K562 (cell line): Measurements from ENCODE around the gene PTCH2. TPM values are rescaled to one million over a fixed set of nuclear protein-coding genes. Genes with fewer than 3 reads are reported as not detected.

Experiments
- AFF4 ChIP-seq: sonication (generic); formaldehyde crosslinking; IDR thresholded peaks from 2 replicates; pipeline ENCODE4 v1.8.0; 2023; ENCODE audit warnings: mild to moderate bottlenecking, missing genetic modification reagents
- C11orf30 ChIP-seq: fragments of 450-650 bp; IDR thresholded peaks from 2 replicates; pipeline ENCODE4 v1.6.1; 2016; ENCODE audit warnings: low read depth, mild to moderate bottlenecking
- ELF2 ChIP-seq: fragments of 250-450 bp; sonication (Bioruptor Pico); IDR thresholded peaks from 2 replicates; pipeline ENCODE4 v1.5.0; 2021; ENCODE audit warnings: mild to moderate bottlenecking
- FOSL1 ChIP-seq: fragments of 200-800 bp; sonication (Bioruptor generic); conservative IDR thresholded peaks from 2 replicates; pipeline ENCODE4 v1.6.1; 2016; ENCODE audit warnings: missing genetic modification characterization, missing compliant biosample characterization
- HNRNPUL1 ChIP-seq: fragments of 200-400 bp; formaldehyde crosslinking; IDR thresholded peaks from 2 replicates; pipeline ENCODE4 v1.6.1; 2017; ENCODE audit warnings: low read length
- LEF1 ChIP-seq: fragments of 450-650 bp; IDR thresholded peaks from 2 replicates; pipeline ENCODE4 v1.6.1; 2016; ENCODE audit warnings: mild to moderate bottlenecking
- MAFK ChIP-seq: IDR thresholded peaks from 2 replicates; pipeline ENCODE4 v1.6.1; 2011; ENCODE audit warnings: low read length, improper control_type of control experiment
- MECOM ChIP-seq: fragments of 250-450 bp; sonication (Bioruptor Pico); IDR thresholded peaks from 2 replicates; pipeline ENCODE4 v1.8.0; 2022; ENCODE audit warnings: inconsistent platforms
- MTF1 ChIP-seq: fragments of 250-450 bp; sonication (Bioruptor Pico); IDR thresholded peaks from 2 replicates; pipeline ENCODE4 v1.9.0; 2021; ENCODE audit warnings: moderate library complexity, mild to moderate bottlenecking, inconsistent platforms, borderline replicate concordance
- OTX1 ChIP-seq: fragments of 450-650 bp; formaldehyde crosslinking; IDR thresholded peaks from 2 replicates; pipeline ENCODE4 v1.4.0; 2022; ENCODE audit warnings: mild to moderate bottlenecking
- SPI1 ChIP-seq: IDR thresholded peaks from 2 replicates; pipeline ENCODE4 v1.6.1; 2011; ENCODE audit warnings: low read depth, low read length, control low read depth, borderline replicate concordance
- TEAD2 ChIP-seq: fragments of 450-650 bp; IDR thresholded peaks from 2 replicates; pipeline ENCODE4 v1.6.1; 2016; ENCODE audit warnings: missing genetic modification characterization, control low read depth, missing compliant biosample characterization
- USF2 ChIP-seq: sonication (generic); formaldehyde crosslinking; IDR thresholded peaks from 2 replicates; pipeline ENCODE4 v1.5.0; 2020; ENCODE audit warnings: missing genetic modification reagents
- ZNF140 ChIP-seq: fragments of 250-450 bp; sonication (Bioruptor Pico); IDR thresholded peaks from 2 replicates; pipeline ENCODE4 v1.8.0; 2021; ENCODE audit warnings: moderate library complexity, mild to moderate bottlenecking, inconsistent platforms
- ZNF445 ChIP-seq: fragments of 250-450 bp; sonication (Bioruptor Pico); IDR thresholded peaks from 2 replicates; pipeline ENCODE4 v1.4.0; 2020; ENCODE audit warnings: low read depth, mild to moderate bottlenecking, moderate library complexity
- polyA plus RNA-seq, 8 experiments: library from polyadenylated mRNA; depleted of rRNA in 4 of 8; stranded (reverse) in 5 of 8; unstranded in 3 of 8; fragments of >200 nt; fragmentation: Nextera tagmentation in 2 of 8; fragmentation: Illumina TruSeq in 1 of 8; extraction: Ambion mirVana in 2 of 8; extraction: Trizol in 1 of 8; gene quantifications; 2 replicates each; pipeline versions ENCODE4 v1.2.1 to v1.2.3, GENCODE V29; 2011 to 2014; ENCODE audit warnings: inconsistent platforms in 1 of 8, missing spikeins in 1 of 8
- total RNA-seq, 7 experiments: library from RNA; depleted of rRNA in 6 of 7; stranded (reverse); fragments of >200 nt in 6 of 7; fragmentation: Illumina TruSeq in 2 of 7; extraction: Trizol in 2 of 7; gene quantifications; 2 replicates each; pipeline versions ENCODE4 v1.2.1 to v1.2.3, GENCODE V29; 2011 to 2021; ENCODE audit warnings: low replicate concordance in 1 of 7
- TF ChIP-seq, protein P1 (sequence below): fragments of 450-650 bp; IDR thresholded peaks from 2 replicates; pipeline ENCODE4 v1.6.1; 2017; ENCODE audit warnings: antibody characterized with exemption, mild to moderate bottlenecking
- TF ChIP-seq, protein P2 (sequence below): sonication (generic); formaldehyde crosslinking; IDR thresholded peaks from 2 replicates; pipeline ENCODE4 v1.8.1; 2023; ENCODE audit warnings: mild to moderate bottlenecking, missing genetic modification reagents

Gene PTCH2
- total and polyA plus RNA-seq, 9 of the 15 experiments (the other 6 are each of a cell fraction or from before 2014, with no cell fraction given), result 0.15 to 27.3 (median 0.48) TPM; not detected in 1

- TF ChIP-seq, protein P1, sequence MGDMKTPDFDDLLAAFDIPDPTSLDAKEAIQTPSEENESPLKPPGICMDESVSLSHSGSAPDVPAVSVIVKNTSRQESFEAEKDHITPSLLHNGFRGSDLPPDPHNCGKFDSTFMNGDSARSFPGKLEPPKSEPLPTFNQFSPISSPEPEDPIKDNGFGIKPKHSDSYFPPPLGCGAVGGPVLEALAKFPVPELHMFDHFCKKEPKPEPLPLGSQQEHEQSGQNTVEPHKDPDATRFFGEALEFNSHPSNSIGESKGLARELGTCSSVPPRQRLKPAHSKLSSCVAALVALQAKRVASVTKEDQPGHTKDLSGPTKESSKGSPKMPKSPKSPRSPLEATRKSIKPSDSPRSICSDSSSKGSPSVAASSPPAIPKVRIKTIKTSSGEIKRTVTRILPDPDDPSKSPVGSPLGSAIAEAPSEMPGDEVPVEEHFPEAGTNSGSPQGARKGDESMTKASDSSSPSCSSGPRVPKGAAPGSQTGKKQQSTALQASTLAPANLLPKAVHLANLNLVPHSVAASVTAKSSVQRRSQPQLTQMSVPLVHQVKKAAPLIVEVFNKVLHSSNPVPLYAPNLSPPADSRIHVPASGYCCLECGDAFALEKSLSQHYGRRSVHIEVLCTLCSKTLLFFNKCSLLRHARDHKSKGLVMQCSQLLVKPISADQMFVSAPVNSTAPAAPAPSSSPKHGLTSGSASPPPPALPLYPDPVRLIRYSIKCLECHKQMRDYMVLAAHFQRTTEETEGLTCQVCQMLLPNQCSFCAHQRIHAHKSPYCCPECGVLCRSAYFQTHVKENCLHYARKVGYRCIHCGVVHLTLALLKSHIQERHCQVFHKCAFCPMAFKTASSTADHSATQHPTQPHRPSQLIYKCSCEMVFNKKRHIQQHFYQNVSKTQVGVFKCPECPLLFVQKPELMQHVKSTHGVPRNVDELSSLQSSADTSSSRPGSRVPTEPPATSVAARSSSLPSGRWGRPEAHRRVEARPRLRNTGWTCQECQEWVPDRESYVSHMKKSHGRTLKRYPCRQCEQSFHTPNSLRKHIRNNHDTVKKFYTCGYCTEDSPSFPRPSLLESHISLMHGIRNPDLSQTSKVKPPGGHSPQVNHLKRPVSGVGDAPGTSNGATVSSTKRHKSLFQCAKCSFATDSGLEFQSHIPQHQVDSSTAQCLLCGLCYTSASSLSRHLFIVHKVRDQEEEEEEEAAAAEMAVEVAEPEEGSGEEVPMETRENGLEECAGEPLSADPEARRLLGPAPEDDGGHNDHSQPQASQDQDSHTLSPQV, result no peak
- TF ChIP-seq MAFK (peak; percentile 50; the same call in 1 of the 2 replicates), C11orf30 (no peak), ZNF140 (CRISPR knock-in tag) (no peak), AFF4 (no peak), USF2 (CRISPR knock-in tag) (no peak), ELF2 (CRISPR knock-in tag) (no peak), ZNF445 (CRISPR knock-in tag) (no peak), LEF1 (no peak; the same call in 1 of the 2 replicates), OTX1 (CRISPR knock-in tag) (0 out of 2 replicates have a peak, but pooled peaks have one; percentile 28), MTF1 (no peak), FOSL1 (tag) (peak; percentile 57), MECOM (CRISPR knock-in tag) (0 out of 2 replicates have a peak, but pooled peaks have one; percentile 13), TEAD2 (tag) (no peak), SPI1 (no peak), HNRNPUL1 (no peak)
- TF ChIP-seq, protein P2, sequence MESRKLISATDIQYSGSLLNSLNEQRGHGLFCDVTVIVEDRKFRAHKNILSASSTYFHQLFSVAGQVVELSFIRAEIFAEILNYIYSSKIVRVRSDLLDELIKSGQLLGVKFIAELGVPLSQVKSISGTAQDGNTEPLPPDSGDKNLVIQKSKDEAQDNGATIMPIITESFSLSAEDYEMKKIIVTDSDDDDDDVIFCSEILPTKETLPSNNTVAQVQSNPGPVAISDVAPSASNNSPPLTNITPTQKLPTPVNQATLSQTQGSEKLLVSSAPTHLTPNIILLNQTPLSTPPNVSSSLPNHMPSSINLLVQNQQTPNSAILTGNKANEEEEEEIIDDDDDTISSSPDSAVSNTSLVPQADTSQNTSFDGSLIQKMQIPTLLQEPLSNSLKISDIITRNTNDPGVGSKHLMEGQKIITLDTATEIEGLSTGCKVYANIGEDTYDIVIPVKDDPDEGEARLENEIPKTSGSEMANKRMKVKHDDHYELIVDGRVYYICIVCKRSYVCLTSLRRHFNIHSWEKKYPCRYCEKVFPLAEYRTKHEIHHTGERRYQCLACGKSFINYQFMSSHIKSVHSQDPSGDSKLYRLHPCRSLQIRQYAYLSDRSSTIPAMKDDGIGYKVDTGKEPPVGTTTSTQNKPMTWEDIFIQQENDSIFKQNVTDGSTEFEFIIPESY (CRISPR knock-in tag), result no peak
Measured at GRCh38 chr1:44835738-44836675, 7.0 kb downstream of the PTCH2 start (continued).
